ENCODE results near the gene ST6GAL1. TPM values are rescaled to one million over a fixed set of nuclear protein-coding genes. Genes with fewer than 3 reads are reported as not detected.

The ST6GAL1 gene
- total and polyA plus RNA-seq, 2 experiments from 2014 or later, result 17.6 to 65.1 TPM

- Histone ChIP-seq H3K4me2 (no peak overlapping the region), H3K4me3 (no peak overlapping the region), H3K4me1 (ENCODE audit: insufficient read depth) (no peaks in the 10 kb centered on the region), H3K27ac (ENCODE audit: low read depth) (no peak overlapping the region), H3K27me3 (ENCODE audit: insufficient read depth) (no peaks in the 10 kb centered on the region), H3K36me3 (ENCODE audit: insufficient read depth) (no peaks in the 10 kb centered on the region), H3K79me2 (replicated peaks; ENCODE audit: insufficient read depth) (no peaks in the 10 kb centered on the region), H2AFZ (no peak overlapping the region), H3K9me2 (ENCODE audit: insufficient read depth) (no peaks in the 10 kb centered on the region), H3F3A (replicated peaks; ENCODE audit: low read depth) (no peaks in the 10 kb centered on the region), H4K20me1 (replicated peaks; ENCODE audit: insufficient read depth) (no peaks in the 10 kb centered on the region)
- no peak overlapping the region for H3K27ac Mint-ChIP-seq
- ATAC-seq (no peak), DNase-seq (ENCODE audit: low spot score) (no peak)
- peaks cover 5% of the 10 kb centered on the region for H3K27me3 Mint-ChIP-seq (ENCODE audit: insufficient read depth, low read depth, poor library complexity)
- no peak overlapping the region for H3K4me3 Mint-ChIP-seq
- no peaks in the 10 kb centered on the region for H3K4me1 Mint-ChIP-seq
- TF ChIP-seq CREB1 (CRISPR knock-in tag; IDR thresholded peaks at IDR 0.05; ENCODE audit: low read depth) (no peak), ZNF114 (CRISPR knock-in tag; IDR thresholded peaks at IDR 0.05) (no peak), ETS1 (IDR thresholded peaks at IDR 0.05) (no peak), REST (IDR thresholded peaks at IDR 0.05; ENCODE audit: unreplicated experiment) (no peak), POLR2AphosphoS5 (IDR thresholded peaks at IDR 0.05; ENCODE audit: low read depth) (no peak), JUNB (IDR thresholded peaks at IDR 0.05; ENCODE audit: unreplicated experiment) (no peak), ZNF462 (CRISPR knock-in tag; IDR thresholded peaks at IDR 0.05) (no peak), STAT1 (IDR thresholded peaks at IDR 0.05; ENCODE audit: unreplicated experiment) (no peak), EZH2phosphoT487 (IDR thresholded peaks at IDR 0.05; ENCODE audit: unreplicated experiment) (no peak), EZH2 (IDR thresholded peaks at IDR 0.05; ENCODE audit: low read depth, unreplicated experiment) (no peak)
- no peaks in the 10 kb centered on the region for H3K9me3 Mint-ChIP-seq
- H3K36me3 Mint-ChIP-seq (ENCODE audit: low read depth), result no peaks in the 10 kb centered on the region
These were observed 8.1 kb upstream of the ST6GAL1 start for GRCh38 chr3:186922224-186922623.
